K562 (cell line): ENCODE data around the gene ITPR3. TPM values are rescaled to one million over a fixed set of nuclear protein-coding genes. Genes with fewer than 3 reads are reported as not detected.

Source experiments
- CHD1 ChIP-seq: fragments of 200-600 bp; sonication (generic); IDR thresholded peaks from one replicate; pipeline ENCODE4 v1.6.1; 2012; ENCODE audit warnings: mild to moderate bottlenecking, moderate library complexity, low read length, inconsistent platforms
- CTBP1 ChIP-seq: fragments of 450-650 bp; IDR thresholded peaks from 2 replicates; pipeline ENCODE4 v1.6.1; 2016; ENCODE audit warnings: borderline replicate concordance
- CTCF ChIP-seq, 3 experiments: IDR thresholded peaks in 2 of 3; conservative IDR thresholded peaks in 1 of 3; 2 replicates each; pipeline ENCODE4 v1.5.1; 2011 to 2012; ENCODE audit warnings: low read length in 3 of 3, mild to moderate bottlenecking in 3 of 3, control low read depth in 2 of 3, improper control_type of control experiment in 1 of 3, inconsistent platforms in 1 of 3, low read depth in 1 of 3, mixed read lengths in 1 of 3, moderate library complexity in 1 of 3; ENCODE audit not compliant: insufficient read depth in 2 of 3
- EZH2 ChIP-seq: IDR thresholded peaks from 2 replicates; pipeline ENCODE4 v1.6.1; 2012; ENCODE audit warnings: low read depth, mild to moderate bottlenecking, inconsistent platforms, low read length, borderline replicate concordance
- KLF16 ChIP-seq: IDR thresholded peaks from 2 replicates; pipeline ENCODE4 v1.6.1; 2016; ENCODE audit warnings: antibody characterized with exemption
- NFYB ChIP-seq: IDR thresholded peaks from 2 replicates; pipeline ENCODE4 v1.6.1; 2011; ENCODE audit warnings: mild to moderate bottlenecking, moderate library complexity; ENCODE audit not compliant: insufficient read length; ENCODE audit errors: extremely low read depth
- PTBP1 ChIP-seq: fragments of 200-400 bp; formaldehyde crosslinking; IDR thresholded peaks from 2 replicates; pipeline ENCODE4 v1.6.1; 2017; ENCODE audit warnings: low read depth, low read length
- REST ChIP-seq, 2 experiments: fragments of 450-650 bp; formaldehyde crosslinking in 1 of 2; IDR thresholded peaks; 2 replicates each; pipeline versions ENCODE4 v1.4.0 to v1.6.1; 2014 to 2020; ENCODE audit warnings: mild to moderate bottlenecking in 2 of 2, borderline replicate concordance in 1 of 2, low read depth in 1 of 2
- RFX1 ChIP-seq: fragments of 450-650 bp; IDR thresholded peaks from 2 replicates; pipeline ENCODE4 v1.6.1; 2016; ENCODE audit warnings: mild to moderate bottlenecking, moderate library complexity
- TEAD4 ChIP-seq, 2 experiments: sonication (generic) in 1 of 2; formaldehyde crosslinking in 1 of 2; IDR thresholded peaks; 2 replicates each; pipeline versions ENCODE4 v1.6.1 to v1.8.0; 2012 to 2022; ENCODE audit warnings: borderline replicate concordance in 1 of 2, inconsistent platforms in 1 of 2, low read length in 1 of 2, mild to moderate bottlenecking in 1 of 2, missing genetic modification reagents in 1 of 2
- TRIM25 ChIP-seq: fragments of 450-650 bp; IDR thresholded peaks from 2 replicates; pipeline ENCODE4 v1.7.0; 2016; ENCODE audit warnings: borderline replicate concordance
- ZNF140 ChIP-seq: fragments of 250-450 bp; sonication (Bioruptor Pico); IDR thresholded peaks from 2 replicates; pipeline ENCODE4 v1.8.0; 2021; ENCODE audit warnings: moderate library complexity, mild to moderate bottlenecking, inconsistent platforms
- polyA plus RNA-seq, 8 experiments: library from polyadenylated mRNA; depleted of rRNA in 4 of 8; stranded (reverse) in 5 of 8; unstranded in 3 of 8; fragments of >200 nt; fragmentation: Nextera tagmentation in 2 of 8; fragmentation: Illumina TruSeq in 1 of 8; extraction: Ambion mirVana in 2 of 8; extraction: Trizol in 1 of 8; gene quantifications; 2 replicates each; pipeline versions ENCODE4 v1.2.1 to v1.2.3, GENCODE V29; 2011 to 2014; ENCODE audit warnings: inconsistent platforms in 1 of 8, missing spikeins in 1 of 8
- total RNA-seq, 7 experiments: library from RNA; depleted of rRNA in 6 of 7; stranded (reverse); fragments of >200 nt in 6 of 7; fragmentation: Illumina TruSeq in 2 of 7; extraction: Trizol in 2 of 7; gene quantifications; 2 replicates each; pipeline versions ENCODE4 v1.2.1 to v1.2.3, GENCODE V29; 2011 to 2021; ENCODE audit warnings: low replicate concordance in 1 of 7
- TF ChIP-seq, protein P1 (sequence below): fragments of 250-450 bp; sonication (Bioruptor Pico); IDR thresholded peaks from 2 replicates; pipeline ENCODE4 v1.5.0; 2021

The ITPR3 gene
- total and polyA plus RNA-seq, 9 of the 15 experiments (the other 6 are each of a cell fraction or from before 2014, with no cell fraction given) = 0.39 to 35.7 (median 13.2) TPM

DNA sequence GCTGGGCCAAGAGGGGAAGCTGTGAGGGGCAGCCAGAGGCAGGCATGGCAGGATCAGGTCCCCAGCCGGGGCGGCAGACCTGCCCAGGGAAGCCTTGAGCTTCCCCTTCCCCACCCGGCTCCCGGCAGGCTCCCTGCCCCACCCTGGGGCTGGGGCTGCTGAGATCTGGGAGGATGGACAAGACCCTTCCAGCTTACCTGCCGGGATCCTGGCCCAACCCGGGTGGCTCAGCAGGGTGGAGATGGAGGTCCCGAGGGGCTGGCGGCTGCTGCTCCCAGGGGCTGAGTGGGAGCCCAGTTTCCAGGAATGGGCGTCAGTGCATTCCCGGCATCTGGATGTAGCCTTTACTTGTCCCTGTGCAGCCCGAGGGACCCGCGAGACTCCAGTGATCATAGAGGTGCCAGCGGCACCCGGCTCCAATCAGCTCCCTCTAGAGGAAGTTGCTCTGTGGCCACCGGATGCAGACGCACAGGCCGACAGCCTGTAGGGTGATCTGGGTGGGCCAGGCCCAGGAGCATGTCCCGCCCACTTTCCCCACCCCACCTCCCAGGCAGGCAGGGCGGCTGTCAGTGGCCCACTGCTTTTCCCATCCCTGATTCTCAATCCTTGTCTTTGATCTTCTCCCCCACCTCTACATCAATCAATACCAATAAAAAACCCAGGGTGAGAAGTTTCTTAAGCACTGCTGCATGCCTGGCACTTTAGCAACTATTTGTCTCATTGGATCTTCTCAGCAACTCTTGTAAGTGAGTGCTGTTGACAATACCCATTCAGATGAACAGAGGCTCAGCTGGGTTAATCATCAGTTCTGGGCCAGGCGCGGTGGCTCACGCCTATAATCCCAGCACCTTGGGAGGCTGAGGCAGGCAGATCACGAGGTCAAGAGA lies 41.1 kb upstream of the ITPR3 start, which contains the start of gene BAK1 (continued):
- TF ChIP-seq KLF16 (no peak), NFYB (peak; percentile 77), CTBP1 (peak; percentile 81; the same call in 1 of the 2 replicates), ZNF140 (CRISPR knock-in tag) (no peak), CHD1 (peak; percentile 74), REST (IDR thresholded peaks at IDR 0.05; ENCODE audit: borderline replicate concordance) (no peak; the same call in 1 of the 2 replicates), REST (CRISPR knock-in tag; IDR thresholded peaks at IDR 0.05; ENCODE audit: low read depth) (peak; percentile 78; the same call in 1 of the 2 replicates), CTCF (IDR thresholded peaks at IDR 0.05 in 2 of 3, conservative IDR thresholded peaks at IDR 0.05 in 1 of 3; ENCODE audit: insufficient read depth in 2 of 3, low read depth in 1 of 3, low read length in 3 of 3) (peak; percentile 76 to 88 (median 81)), TRIM25 (no peak), RFX1 (no peak), EZH2 (no peak), PTBP1 (no peak), TEAD4 (IDR thresholded peaks at IDR 0.05; ENCODE audit: low read length) (0 out of 2 replicates have a peak, but pooled peaks have one; percentile 16), TEAD4 (CRISPR knock-in tag; IDR thresholded peaks at IDR 0.05; ENCODE audit: borderline replicate concordance) (no peak)
- TF ChIP-seq, protein P1, sequence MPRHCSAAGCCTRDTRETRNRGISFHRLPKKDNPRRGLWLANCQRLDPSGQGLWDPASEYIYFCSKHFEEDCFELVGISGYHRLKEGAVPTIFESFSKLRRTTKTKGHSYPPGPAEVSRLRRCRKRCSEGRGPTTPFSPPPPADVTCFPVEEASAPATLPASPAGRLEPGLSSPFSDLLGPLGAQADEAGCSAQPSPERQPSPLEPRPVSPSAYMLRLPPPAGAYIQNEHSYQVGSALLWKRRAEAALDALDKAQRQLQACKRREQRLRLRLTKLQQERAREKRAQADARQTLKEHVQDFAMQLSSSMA = no peak
